GM21528 (cell line): ENCODE measurements around the gene GZMM.

Experiments
- ATAC-seq: cut with Tn5 transposase; IDR thresholded peaks from one replicate; pipeline ENCODE4 v1.9.1; 2021; ENCODE audit warnings: mild to moderate bottlenecking, moderate library complexity; ENCODE audit not compliant: unreplicated experiment, low FRiP score

The GZMM gene

GRCh38 chr19:511101-511851, 32.6 kb upstream of the GZMM start:
- no peak for ATAC-seq

GRCh38 chr19:512547-513365, 31.1 kb upstream of the GZMM start:
- ATAC-seq, result no peak

GRCh38 chr19:513368-514165, 30.3 kb upstream of the GZMM start:
- no peak for ATAC-seq

GRCh38 chr19:514166-514663, 29.6 kb upstream of the GZMM start:
- no peak for ATAC-seq

GRCh38 chr19:517721-518597, 25.9 kb upstream of the GZMM start:
- ATAC-seq, result no peak

- no peak for ATAC-seq
Observed at GRCh38 chr19:518598-519231, 25.1 kb upstream of the GZMM start.

- ATAC-seq, result no peak
Observed at GRCh38 chr19:519449-519865, 24.4 kb upstream of the GZMM start.

GRCh38 chr19:522726-523125, 21.1 kb upstream of the GZMM start:
- ATAC-seq, result no peak

GRCh38 chr19:524062-524674, 19.7 kb upstream of the GZMM start:
- ATAC-seq, result no peak

- no peak for ATAC-seq
Observed at GRCh38 chr19:525029-525428, 18.8 kb upstream of the GZMM start.

- ATAC-seq, result no peak
Observed at GRCh38 chr19:525857-526419, 17.9 kb upstream of the GZMM start.

- ATAC-seq, result no peak
Observed at GRCh38 chr19:530134-531008, 13.5 kb upstream of the GZMM start.

GRCh38 chr19:531009-531752, 12.7 kb upstream of the GZMM start:
- ATAC-seq, result peak; percentile 66

GRCh38 chr19:531753-532560, 11.9 kb upstream of the GZMM start, which contains the start of gene CDC34:
Gene CDC34 (plus strand): TSS chr19:531760. CDS start chr19:531932, 172 bp downstream.
- ATAC-seq, result peak; percentile 8

GRCh38 chr19:532561-533363, 11.1 kb upstream of the GZMM start:
- peak; percentile 3 for ATAC-seq
